Ishikawa (cell line): ENCODE measurements around the gene PIP4K2B.

ENCODE experiments used
- CEBPB ChIP-seq: IDR thresholded peaks from 2 replicates; pipeline ENCODE4 v1.6.1; 2012
- CREB1 ChIP-seq: IDR thresholded peaks from 2 replicates; pipeline ENCODE4 v1.6.1; 2012; ENCODE audit warnings: low read depth
- EGR1 ChIP-seq: IDR thresholded peaks from 2 replicates; pipeline ENCODE4 v1.6.1; 2012
- EP300 ChIP-seq: IDR thresholded peaks from 2 replicates; pipeline ENCODE4 v1.6.1; 2012; ENCODE audit warnings: borderline replicate concordance
- FOXM1 ChIP-seq: IDR thresholded peaks from 2 replicates; pipeline ENCODE4 v1.6.1; 2012; ENCODE audit warnings: low read depth, borderline replicate concordance
- NFIC ChIP-seq: IDR thresholded peaks from 2 replicates; pipeline ENCODE4 v1.6.1; 2012
- RAD21 ChIP-seq: IDR thresholded peaks from 2 replicates; pipeline ENCODE4 v1.6.1; 2012; ENCODE audit warnings: low read depth
- TAF1 ChIP-seq: IDR thresholded peaks from 2 replicates; pipeline ENCODE4 v1.6.1; 2012; ENCODE audit warnings: low read depth, mild to moderate bottlenecking
- TCF12 ChIP-seq: IDR thresholded peaks from 2 replicates; pipeline ENCODE4 v1.6.1; 2012; ENCODE audit warnings: low read depth
- TEAD4 ChIP-seq: IDR thresholded peaks from 2 replicates; pipeline ENCODE4 v1.6.1; 2012
- USF1 ChIP-seq: IDR thresholded peaks from 2 replicates; pipeline ENCODE4 v1.6.1; 2012
- YY1 ChIP-seq: IDR thresholded peaks from 2 replicates; pipeline ENCODE4 v1.6.1; 2012; ENCODE audit warnings: low read depth
- ZBTB7A ChIP-seq: IDR thresholded peaks from 2 replicates; pipeline ENCODE4 v1.6.1; 2012; ENCODE audit warnings: low read depth
- TF ChIP-seq, protein P1 (sequence below): IDR thresholded peaks from 2 replicates; pipeline ENCODE4 v1.6.1; 2012
- TF ChIP-seq, protein P2 (sequence below): IDR thresholded peaks from 2 replicates; pipeline ENCODE4 v1.6.1; 2012; ENCODE audit warnings: low read depth, mild to moderate bottlenecking

The PIP4K2B gene

GRCh38 chr17:38743556-38744171 is 55.7 kb downstream of the PIP4K2B start:
- TF ChIP-seq YY1 (no peak), CEBPB (no peak), TAF1 (no peak), USF1 (no peak), EGR1 (no peak), CREB1 (no peak), ZBTB7A (no peak), NFIC (no peak), EP300 (no peak), RAD21 (no peak), FOXM1 (no peak), TEAD4 (no peak), TCF12 (no peak)
- TF ChIP-seq, protein P1, sequence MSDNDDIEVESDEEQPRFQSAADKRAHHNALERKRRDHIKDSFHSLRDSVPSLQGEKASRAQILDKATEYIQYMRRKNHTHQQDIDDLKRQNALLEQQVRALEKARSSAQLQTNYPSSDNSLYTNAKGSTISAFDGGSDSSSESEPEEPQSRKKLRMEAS: no peak
- TF ChIP-seq, protein P2, sequence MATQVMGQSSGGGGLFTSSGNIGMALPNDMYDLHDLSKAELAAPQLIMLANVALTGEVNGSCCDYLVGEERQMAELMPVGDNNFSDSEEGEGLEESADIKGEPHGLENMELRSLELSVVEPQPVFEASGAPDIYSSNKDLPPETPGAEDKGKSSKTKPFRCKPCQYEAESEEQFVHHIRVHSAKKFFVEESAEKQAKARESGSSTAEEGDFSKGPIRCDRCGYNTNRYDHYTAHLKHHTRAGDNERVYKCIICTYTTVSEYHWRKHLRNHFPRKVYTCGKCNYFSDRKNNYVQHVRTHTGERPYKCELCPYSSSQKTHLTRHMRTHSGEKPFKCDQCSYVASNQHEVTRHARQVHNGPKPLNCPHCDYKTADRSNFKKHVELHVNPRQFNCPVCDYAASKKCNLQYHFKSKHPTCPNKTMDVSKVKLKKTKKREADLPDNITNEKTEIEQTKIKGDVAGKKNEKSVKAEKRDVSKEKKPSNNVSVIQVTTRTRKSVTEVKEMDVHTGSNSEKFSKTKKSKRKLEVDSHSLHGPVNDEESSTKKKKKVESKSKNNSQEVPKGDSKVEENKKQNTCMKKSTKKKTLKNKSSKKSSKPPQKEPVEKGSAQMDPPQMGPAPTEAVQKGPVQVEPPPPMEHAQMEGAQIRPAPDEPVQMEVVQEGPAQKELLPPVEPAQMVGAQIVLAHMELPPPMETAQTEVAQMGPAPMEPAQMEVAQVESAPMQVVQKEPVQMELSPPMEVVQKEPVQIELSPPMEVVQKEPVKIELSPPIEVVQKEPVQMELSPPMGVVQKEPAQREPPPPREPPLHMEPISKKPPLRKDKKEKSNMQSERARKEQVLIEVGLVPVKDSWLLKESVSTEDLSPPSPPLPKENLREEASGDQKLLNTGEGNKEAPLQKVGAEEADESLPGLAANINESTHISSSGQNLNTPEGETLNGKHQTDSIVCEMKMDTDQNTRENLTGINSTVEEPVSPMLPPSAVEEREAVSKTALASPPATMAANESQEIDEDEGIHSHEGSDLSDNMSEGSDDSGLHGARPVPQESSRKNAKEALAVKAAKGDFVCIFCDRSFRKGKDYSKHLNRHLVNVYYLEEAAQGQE: no peak

DNA sequence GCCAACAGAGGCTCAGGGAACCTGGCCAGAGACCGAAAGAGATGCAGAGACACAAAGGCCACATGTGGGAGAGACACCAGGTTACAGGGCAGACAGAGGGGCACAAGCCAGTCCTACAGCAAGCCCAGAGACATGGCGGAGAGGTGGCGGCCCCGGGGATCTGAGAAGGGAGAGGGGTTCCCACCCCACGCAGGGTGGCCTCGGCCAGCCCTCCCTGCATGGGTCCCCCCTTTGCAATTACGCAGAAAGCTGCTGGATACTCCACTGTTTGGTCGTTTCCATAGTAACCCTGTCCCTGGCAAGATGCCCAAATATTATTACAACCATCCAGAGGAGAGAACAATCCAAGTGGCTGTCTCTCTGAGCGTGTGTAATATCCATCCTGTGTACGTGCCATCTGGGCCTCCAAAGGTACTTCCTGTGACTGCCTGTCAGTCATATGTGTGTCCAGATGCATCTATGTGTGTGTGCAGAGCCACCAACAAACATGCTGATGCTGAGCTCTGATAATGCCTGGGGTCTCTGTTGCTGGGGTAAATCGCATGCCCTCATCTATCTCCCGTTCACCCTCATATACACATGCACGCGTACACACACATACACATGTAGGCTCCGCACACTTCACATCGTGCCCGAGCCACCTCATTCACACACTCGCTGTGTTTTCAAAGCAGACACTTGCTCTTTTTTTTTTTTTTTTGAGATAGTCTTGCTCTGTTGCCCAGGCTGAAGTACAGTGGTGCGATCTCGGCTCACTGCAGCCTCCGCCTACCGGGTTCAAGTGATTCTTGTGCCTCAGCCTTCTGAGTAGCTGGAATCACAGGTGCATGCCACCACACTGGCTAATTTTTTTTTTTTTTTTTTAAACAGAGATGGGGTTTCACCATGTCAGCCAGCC is 56.7 kb downstream of the PIP4K2B start:
- TF ChIP-seq TAF1: no peak
- TF ChIP-seq RAD21: no peak

DNA sequence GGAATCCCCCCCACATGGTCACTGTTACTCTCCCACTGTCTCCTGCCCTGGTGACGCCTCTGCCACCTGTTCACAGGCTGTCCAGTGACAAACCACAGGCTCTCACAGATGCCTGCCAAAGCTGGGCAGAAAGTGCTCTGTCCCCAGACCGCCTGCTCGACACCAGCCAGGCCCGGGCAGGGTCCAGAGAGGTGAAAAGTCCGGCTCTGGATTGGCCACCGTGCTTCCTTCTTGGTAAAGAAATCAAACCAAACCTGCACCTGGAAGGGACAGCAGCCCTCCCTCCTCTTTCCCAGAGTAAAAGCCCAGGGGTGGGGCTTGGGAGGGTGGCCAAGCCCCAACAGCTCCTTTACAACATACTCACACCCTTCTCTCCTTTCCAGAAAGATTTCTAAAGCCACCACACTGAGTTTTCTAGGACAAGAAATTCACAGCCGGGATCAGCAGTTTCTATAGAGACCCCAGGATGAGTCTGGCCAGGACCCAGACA is 57.4 kb downstream of the PIP4K2B start:
- TF ChIP-seq YY1 (no peak), EP300 (no peak), ZBTB7A (no peak)

GRCh38 chr17:38741461-38741860 is 57.9 kb downstream of the PIP4K2B start:
- TF ChIP-seq, protein P1: no peak
- TF ChIP-seq ZBTB7A: no peak
- no peak for TF ChIP-seq RAD21
- TF ChIP-seq FOXM1: no peak
- no peak for TF ChIP-seq TCF12
- TF ChIP-seq TEAD4: no peak
- no peak for TF ChIP-seq USF1
- TF ChIP-seq CREB1: no peak
- TF ChIP-seq, protein P2: no peak
- no peak for TF ChIP-seq EGR1
- TF ChIP-seq NFIC: no peak

DNA sequence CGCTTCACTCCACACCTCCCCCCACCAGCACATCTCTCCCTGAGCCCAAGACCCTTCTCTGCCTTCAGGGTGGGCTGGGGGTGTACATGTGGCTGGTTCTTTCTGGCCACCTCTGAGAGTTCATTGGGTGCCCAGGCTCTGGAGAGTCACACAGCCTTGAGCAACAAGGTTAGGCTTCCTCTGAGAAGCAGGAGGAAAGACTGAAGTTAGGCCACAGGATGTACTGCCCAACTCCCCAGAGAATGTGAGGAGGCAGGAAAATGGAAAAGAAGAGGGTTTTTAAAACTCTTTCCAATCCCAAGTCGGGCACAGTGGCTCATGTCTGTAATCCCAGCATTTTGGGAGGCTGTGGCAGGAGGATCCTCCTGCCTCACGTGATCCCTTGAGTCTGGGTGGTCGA is 58.5 kb downstream of the PIP4K2B start:
- TF ChIP-seq EGR1: no peak
- no peak for TF ChIP-seq TAF1
- no peak for TF ChIP-seq EP300
- no peak for TF ChIP-seq USF1
- no peak for TF ChIP-seq NFIC

DNA sequence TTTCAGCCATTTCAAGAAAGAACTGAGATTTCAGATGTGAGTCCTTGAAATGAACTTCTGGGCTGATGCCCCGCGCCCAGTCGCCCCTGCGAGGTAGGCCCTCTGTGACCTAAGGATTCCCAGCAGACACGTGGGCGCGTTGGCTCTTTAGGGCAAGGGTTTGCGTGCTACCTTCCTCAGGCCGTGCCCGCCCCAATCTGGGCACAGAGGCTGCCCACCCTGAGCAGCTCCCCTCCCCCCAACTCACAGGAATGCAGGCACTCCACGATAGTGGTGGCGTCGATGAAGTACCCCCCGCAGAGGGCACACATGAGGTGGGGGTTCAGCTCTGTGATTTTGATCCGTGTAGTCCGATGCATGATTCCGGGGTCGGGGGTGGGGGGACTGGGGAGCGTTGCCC is 59.3 kb downstream of the PIP4K2B start:
- TF ChIP-seq EP300 (no peak), YY1 (no peak), RAD21 (no peak), USF1 (no peak), TEAD4 (no peak), CEBPB (no peak), EGR1 (no peak), TAF1 (no peak), NFIC (no peak), TCF12 (no peak), FOXM1 (no peak), CREB1 (no peak), ZBTB7A (no peak)
- TF ChIP-seq, protein P1: no peak
- TF ChIP-seq, protein P2: no peak
